Panc1 (cell line): Measurements from ENCODE around the gene PHLPP1. TPM values are rescaled to one million over a fixed set of nuclear protein-coding genes. Genes with fewer than 3 reads are reported as not detected.

Experiments used
- ATAC-seq: fragments of 200-7000 bp; cut with Tn5 transposase; 2 replicates; pipeline ENCODE4 v1.9.1; 2020; ENCODE audit warnings: mild to moderate bottlenecking, moderate library complexity
- BruUV-seq: library from RNA; stranded (reverse); fragments of 400-500 nt; replicated peaks from 2 replicates; lab custom pipeline; 2021; lab: Mats Ljungman, UMichigan
- CTCF ChIA-PET: fragments of 300-600 bp; sonication (Branson Sonifier 250); formaldehyde crosslinking; loops from one replicate; lab custom pipeline; 2022; ENCODE audit warnings: antibody characterized with exemption; lab: Charles Lee
- POLR2A ChIA-PET: fragments of 300-600 bp; sonication (Branson Sonifier 250); formaldehyde crosslinking; loops from one replicate; lab custom pipeline; 2022; ENCODE audit warnings: antibody characterized with exemption; lab: Charles Lee
- DNase-seq: peaks from one replicate; pipeline ENCODE4 v3.0.0-alpha.2; 2010; ENCODE audit warnings: low read depth, low spot score
- H3K27ac ChIP-seq: 2 replicates; pipeline ENCODE4 v1.5.1; 2011; ENCODE audit warnings: mild to moderate bottlenecking, low read length, inconsistent platforms
- H3K27me3 ChIP-seq: fragments of 200-500 bp; sonication (Bioruptor generic); 2 replicates; pipeline ENCODE4 v1.6.0; 2014; ENCODE audit warnings: low read length, inconsistent platforms; ENCODE audit not compliant: control insufficient read depth, insufficient read depth
- H3K36me3 ChIP-seq: fragments of 200-500 bp; sonication (Bioruptor generic); 2 replicates; pipeline ENCODE4 v1.5.1; 2014; ENCODE audit warnings: inconsistent platforms, mild to moderate bottlenecking, low read length, moderate library complexity; ENCODE audit not compliant: control insufficient read depth, insufficient read depth
- H3K4me1 ChIP-seq: 2 replicates; pipeline ENCODE4 v1.5.1; 2011; ENCODE audit warnings: inconsistent platforms, mild to moderate bottlenecking, low read length, moderate library complexity; ENCODE audit not compliant: control insufficient read depth, insufficient read depth
- H3K4me3 ChIP-seq, 2 experiments: 2 replicates each; pipeline ENCODE4 v1.5.1; 2011 to 2012; ENCODE audit warnings: low read depth in 2 of 2, low read length in 2 of 2, mild to moderate bottlenecking in 2 of 2, inconsistent platforms in 1 of 2, moderate library complexity in 1 of 2
- H3K9me3 ChIP-seq: fragments of 200-500 bp; sonication (Bioruptor generic); 2 replicates; pipeline ENCODE4 v1.5.1; 2014; ENCODE audit warnings: low read depth, mild to moderate bottlenecking, inconsistent platforms, low read length, moderate library complexity; ENCODE audit not compliant: control insufficient read depth, insufficient read depth
- POLR2AphosphoS5 ChIP-seq: IDR thresholded peaks from 2 replicates; pipeline ENCODE4 v1.6.1; 2012; ENCODE audit warnings: mild to moderate bottlenecking, low read depth, low read length, moderate library complexity
- SIN3A ChIP-seq: IDR thresholded peaks from 2 replicates; pipeline ENCODE4 v1.6.1; 2012; ENCODE audit warnings: low read depth, mild to moderate bottlenecking, low read length, moderate library complexity, borderline replicate concordance; ENCODE audit not compliant: insufficient read depth
- TCF7L2 ChIP-seq: IDR thresholded peaks from 2 replicates; pipeline ENCODE4 v1.6.1; 2011; ENCODE audit warnings: mild to moderate bottlenecking, low read depth, low read length, inconsistent platforms
- in situ Hi-C: cut with HindIII; loops from 2 replicates; pipeline ENCODE4 v1.10.0; 2016; ENCODE audit warnings: low sequenced_read_pairs, low pct_unique_long_range_greater_than_20kb
- intact Hi-C: fragments of 100-400 bp; cut with micrococcal nuclease; formaldehyde crosslinking; loops from one replicate; pipeline ENCODE4 v1.10.0; 2022; ENCODE audit not compliant: unreplicated experiment
- total RNA-seq: library from RNA; stranded (reverse); gene quantifications from one replicate; pipeline ENCODE4 v1.2.1, GENCODE V29; 2021; ENCODE audit not compliant: unreplicated experiment
- TF ChIP-seq, protein P1 (sequence below), 2 experiments: IDR thresholded peaks; 2 replicates each; pipeline ENCODE4 v1.6.1; 2011 to 2012; ENCODE audit warnings: low read depth in 2 of 2, control low read depth in 1 of 2, low read length in 1 of 2, mild to moderate bottlenecking in 1 of 2, moderate library complexity in 1 of 2; ENCODE audit not compliant: insufficient read depth in 1 of 2
- TF ChIP-seq, protein P2 (sequence below): fragments of 450-650 bp; IDR thresholded peaks from 2 replicates; pipeline ENCODE4 v1.5.1; 2017; ENCODE audit warnings: mild to moderate bottlenecking

PHLPP1 gene
- total RNA-seq, 1 experiment from 2014 or later, result 6.3 TPM

DNA sequence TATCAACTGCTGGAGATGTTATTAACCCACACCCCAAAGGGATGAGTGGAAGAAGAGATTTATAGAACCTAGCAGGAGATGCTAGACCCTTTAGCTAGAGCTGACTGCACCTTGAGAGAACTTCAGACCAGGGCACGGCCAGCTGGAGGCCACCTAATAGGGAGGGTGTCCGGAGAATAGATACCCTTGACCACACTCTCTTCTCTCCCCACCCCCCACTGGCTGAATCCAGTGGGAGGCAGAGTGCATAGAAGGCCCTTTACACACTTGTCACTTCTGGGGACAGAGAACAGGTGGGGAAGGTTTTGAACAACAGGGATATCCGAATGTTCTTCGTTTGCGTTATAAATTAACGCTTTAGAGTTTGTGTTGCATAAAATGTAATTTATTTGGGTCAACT lies 84.6 kb downstream of the PHLPP1 start:
- TF ChIP-seq TCF7L2, result no peak
- TF ChIP-seq SIN3A, result no peak
- no peak for TF ChIP-seq POLR2AphosphoS5
- TF ChIP-seq, protein P1, sequence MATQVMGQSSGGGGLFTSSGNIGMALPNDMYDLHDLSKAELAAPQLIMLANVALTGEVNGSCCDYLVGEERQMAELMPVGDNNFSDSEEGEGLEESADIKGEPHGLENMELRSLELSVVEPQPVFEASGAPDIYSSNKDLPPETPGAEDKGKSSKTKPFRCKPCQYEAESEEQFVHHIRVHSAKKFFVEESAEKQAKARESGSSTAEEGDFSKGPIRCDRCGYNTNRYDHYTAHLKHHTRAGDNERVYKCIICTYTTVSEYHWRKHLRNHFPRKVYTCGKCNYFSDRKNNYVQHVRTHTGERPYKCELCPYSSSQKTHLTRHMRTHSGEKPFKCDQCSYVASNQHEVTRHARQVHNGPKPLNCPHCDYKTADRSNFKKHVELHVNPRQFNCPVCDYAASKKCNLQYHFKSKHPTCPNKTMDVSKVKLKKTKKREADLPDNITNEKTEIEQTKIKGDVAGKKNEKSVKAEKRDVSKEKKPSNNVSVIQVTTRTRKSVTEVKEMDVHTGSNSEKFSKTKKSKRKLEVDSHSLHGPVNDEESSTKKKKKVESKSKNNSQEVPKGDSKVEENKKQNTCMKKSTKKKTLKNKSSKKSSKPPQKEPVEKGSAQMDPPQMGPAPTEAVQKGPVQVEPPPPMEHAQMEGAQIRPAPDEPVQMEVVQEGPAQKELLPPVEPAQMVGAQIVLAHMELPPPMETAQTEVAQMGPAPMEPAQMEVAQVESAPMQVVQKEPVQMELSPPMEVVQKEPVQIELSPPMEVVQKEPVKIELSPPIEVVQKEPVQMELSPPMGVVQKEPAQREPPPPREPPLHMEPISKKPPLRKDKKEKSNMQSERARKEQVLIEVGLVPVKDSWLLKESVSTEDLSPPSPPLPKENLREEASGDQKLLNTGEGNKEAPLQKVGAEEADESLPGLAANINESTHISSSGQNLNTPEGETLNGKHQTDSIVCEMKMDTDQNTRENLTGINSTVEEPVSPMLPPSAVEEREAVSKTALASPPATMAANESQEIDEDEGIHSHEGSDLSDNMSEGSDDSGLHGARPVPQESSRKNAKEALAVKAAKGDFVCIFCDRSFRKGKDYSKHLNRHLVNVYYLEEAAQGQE (IDR thresholded peaks at IDR 0.05; ENCODE audit: insufficient read depth in 1 of 2, low read depth in 2 of 2, low read length in 1 of 2), result no peak
- TF ChIP-seq, protein P2, sequence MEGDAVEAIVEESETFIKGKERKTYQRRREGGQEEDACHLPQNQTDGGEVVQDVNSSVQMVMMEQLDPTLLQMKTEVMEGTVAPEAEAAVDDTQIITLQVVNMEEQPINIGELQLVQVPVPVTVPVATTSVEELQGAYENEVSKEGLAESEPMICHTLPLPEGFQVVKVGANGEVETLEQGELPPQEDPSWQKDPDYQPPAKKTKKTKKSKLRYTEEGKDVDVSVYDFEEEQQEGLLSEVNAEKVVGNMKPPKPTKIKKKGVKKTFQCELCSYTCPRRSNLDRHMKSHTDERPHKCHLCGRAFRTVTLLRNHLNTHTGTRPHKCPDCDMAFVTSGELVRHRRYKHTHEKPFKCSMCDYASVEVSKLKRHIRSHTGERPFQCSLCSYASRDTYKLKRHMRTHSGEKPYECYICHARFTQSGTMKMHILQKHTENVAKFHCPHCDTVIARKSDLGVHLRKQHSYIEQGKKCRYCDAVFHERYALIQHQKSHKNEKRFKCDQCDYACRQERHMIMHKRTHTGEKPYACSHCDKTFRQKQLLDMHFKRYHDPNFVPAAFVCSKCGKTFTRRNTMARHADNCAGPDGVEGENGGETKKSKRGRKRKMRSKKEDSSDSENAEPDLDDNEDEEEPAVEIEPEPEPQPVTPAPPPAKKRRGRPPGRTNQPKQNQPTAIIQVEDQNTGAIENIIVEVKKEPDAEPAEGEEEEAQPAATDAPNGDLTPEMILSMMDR, result no peak
- DNase-seq, result no peak
- Histone ChIP-seq H3K36me3 (no peaks in the 10 kb centered on the region), H3K4me1 (no peaks in the 10 kb centered on the region; the same call in 1 of the 2 replicates), H3K9me3 (no peaks in the 10 kb centered on the region), H3K27ac (no peak overlapping the region), H3K27me3 (no peaks in the 10 kb centered on the region), H3K4me3 (no peak overlapping the region)
- in situ Hi-C loops, result no loop called here
- ChIA-PET POLR2A (interaction anchor here (0.6 kb wide), 1 partner anchor 528 kb away, joined by 3 read pairs; no protein-coding TSS in a partner anchor), CTCF (no interaction called here)
- intact Hi-C loops, result loop anchor here (5.0 kb wide), 1 partner anchor 83 kb away; the partner anchor contains the start of gene PHLPP1
- BruUV-seq, result no TSS peak
- ATAC-seq, result no peak

- ATAC-seq (no peak), DNase-seq (no peak)
- H3K4me1 ChIP-seq, result no peaks in the 10 kb centered on the region; the same call in 1 of the 2 replicates
- no peaks in the 10 kb centered on the region for H3K9me3 ChIP-seq
- BruUV-seq, result no TSS peak
- H3K27me3 ChIP-seq, result no peaks in the 10 kb centered on the region
- POLR2A ChIA-PET, result no interaction called here
- intact Hi-C loops, result loop anchor here (5.0 kb wide), 1 partner anchor 85 kb away; the partner anchor contains the start of gene PHLPP1
- no peak overlapping the region for H3K4me3 ChIP-seq
- no peaks in the 10 kb centered on the region for H3K36me3 ChIP-seq
- H3K27ac ChIP-seq, result no peak overlapping the region
- in situ Hi-C loops, result no loop called here
- CTCF ChIA-PET, result no interaction called here
- TF ChIP-seq POLR2AphosphoS5, result no peak
- TF ChIP-seq, protein P2, result peak; percentile 18; the same call in 1 of the 2 replicates
These were observed 87.2 kb downstream of the PHLPP1 start for GRCh38 chr18:62802523-62802922.
